Esophagus mucosa (tissue), 1 donor: Measurements from ENCODE around the gene KIF16B. TPM values are rescaled to one million over a fixed set of nuclear protein-coding genes. Genes with fewer than 3 reads are reported as not detected.
"Not testable (repeated sequence)": the region's sequence is repeated elsewhere in the genome, so short reads cannot be mapped to it uniquely, and the experiment has no call there.

ENCODE experiments used
- ATAC-seq: fragments of 200-7000 bp; cut with Tn5 transposase; one replicate; pipeline ENCODE4 v1.9.1; 2020
- total RNA-seq: library from RNA; stranded (reverse); gene quantifications from one replicate; pipeline ENCODE4 v1.2.4, GENCODE V29; 2023
- donor health status: DM: yes; HTN: yes; CAD: no.

The KIF16B gene
- total RNA-seq, 1 donor from 2014 or later, result 12.7 TPM

GRCh38 chr20:16588241-16588640 is 15.0 kb upstream of the KIF16B start:
- ATAC-seq, result no peak

- ATAC-seq, result no peak
Observed at GRCh38 chr20:16587066-16587465, 13.8 kb upstream of the KIF16B start.

GRCh38 chr20:16583474-16583873 is 10.2 kb upstream of the KIF16B start:
- no peak for ATAC-seq

- no peak for ATAC-seq
Observed at GRCh38 chr20:16581241-16581640, 8.0 kb upstream of the KIF16B start.

- no peak for ATAC-seq
Observed at GRCh38 chr20:16580620-16581019, 7.4 kb upstream of the KIF16B start.

- peak; percentile 92 for ATAC-seq
Observed at GRCh38 chr20:16580147-16580546, 6.9 kb upstream of the KIF16B start.

GRCh38 chr20:16576219-16576618 is 3.0 kb upstream of the KIF16B start:
- ATAC-seq, result no peak

- ATAC-seq, result no peak
Observed at GRCh38 chr20:16575390-16576140, 2.3 kb upstream of the KIF16B start.

- peak; percentile 73 for ATAC-seq
Observed at GRCh38 chr20:16574656-16575355, 1.6 kb upstream of the KIF16B start.

GRCh38 chr20:16571333-16571732 is 1.9 kb downstream of the KIF16B start:
- ATAC-seq, result peak; percentile 74

- ATAC-seq, result no peak
Observed at GRCh38 chr20:16569246-16570153, 3.7 kb downstream of the KIF16B start.

GRCh38 chr20:16566080-16566479 is 7.2 kb downstream of the KIF16B start:
- no peak for ATAC-seq

GRCh38 chr20:16564079-16564478 is 9.2 kb downstream of the KIF16B start:
- ATAC-seq, result not testable (repeated sequence)

- ATAC-seq, result no peak
Observed at GRCh38 chr20:16563066-16563806, 10.0 kb downstream of the KIF16B start.

- no peak for ATAC-seq
Observed at GRCh38 chr20:16562259-16562658, 11.0 kb downstream of the KIF16B start.

- ATAC-seq, result no peak
Observed at GRCh38 chr20:16560661-16561060, 12.6 kb downstream of the KIF16B start.

- ATAC-seq, result no peak
Observed at GRCh38 chr20:16560216-16560615, 13.0 kb downstream of the KIF16B start.

GRCh38 chr20:16556301-16556700 is 16.9 kb downstream of the KIF16B start:
- peak; percentile 64 for ATAC-seq

- no peak for ATAC-seq
Observed at GRCh38 chr20:16555754-16556153, 17.5 kb downstream of the KIF16B start.

- peak; percentile 38 for ATAC-seq
Observed at GRCh38 chr20:16554766-16555543, 18.3 kb downstream of the KIF16B start.

- ATAC-seq, result peak; percentile 68
Observed at GRCh38 chr20:16553684-16554083, 19.6 kb downstream of the KIF16B start.
